HEK293 (cell line): ENCODE data around the gene CYP4Z1.

Source experiments
- EGR2 ChIP-seq: fragments of 450-650 bp; formaldehyde crosslinking; IDR thresholded peaks from 2 replicates; pipeline ENCODE4 v1.5.1; 2016; ENCODE audit warnings: low read depth, missing biosample characterization, missing genetic modification characterization
- FEZF1 ChIP-seq: fragments of 450-650 bp; formaldehyde crosslinking; IDR thresholded peaks from 2 replicates; pipeline ENCODE4 v1.5.1; 2016; ENCODE audit warnings: missing biosample characterization, missing genetic modification characterization
- KLF10 ChIP-seq: fragments of 450-650 bp; IDR thresholded peaks from 2 replicates; pipeline ENCODE4 v1.5.1; 2018; ENCODE audit warnings: missing biosample characterization, mild to moderate bottlenecking, missing genetic modification characterization
- SCRT2 ChIP-seq: fragments of 450-650 bp; formaldehyde crosslinking; IDR thresholded peaks from 2 replicates; pipeline ENCODE4 v1.5.1; 2016; ENCODE audit warnings: missing biosample characterization, missing genetic modification characterization
- ZFP69B ChIP-seq: fragments of 450-650 bp; formaldehyde crosslinking; IDR thresholded peaks from 2 replicates; pipeline ENCODE4 v1.5.1; 2016; ENCODE audit warnings: missing biosample characterization, missing genetic modification characterization
- ZIC2 ChIP-seq: fragments of 450-650 bp; formaldehyde crosslinking; IDR thresholded peaks from 2 replicates; pipeline ENCODE4 v1.5.1; 2016; ENCODE audit warnings: missing biosample characterization, missing genetic modification characterization
- ZNF132 ChIP-seq: fragments of 450-650 bp; formaldehyde crosslinking; IDR thresholded peaks from 2 replicates; pipeline ENCODE4 v1.5.1; 2017; ENCODE audit warnings: missing biosample characterization, missing genetic modification characterization, borderline replicate concordance
- ZNF266 ChIP-seq: fragments of 450-650 bp; formaldehyde crosslinking; IDR thresholded peaks from 2 replicates; pipeline ENCODE4 v1.5.1; 2016; ENCODE audit warnings: missing biosample characterization, missing genetic modification characterization, low read depth
- ZNF366 ChIP-seq: fragments of 450-650 bp; formaldehyde crosslinking; conservative IDR thresholded peaks from 2 replicates; pipeline ENCODE4 v1.5.1; 2016; ENCODE audit warnings: missing biosample characterization, missing genetic modification characterization
- ZNF658 ChIP-seq: fragments of 450-650 bp; formaldehyde crosslinking; IDR thresholded peaks from 2 replicates; pipeline ENCODE4; 2016; ENCODE audit warnings: missing biosample characterization, missing genetic modification characterization
- ZNF843 ChIP-seq: fragments of 450-650 bp; formaldehyde crosslinking; IDR thresholded peaks from 2 replicates; pipeline ENCODE4 v1.5.1; 2016; ENCODE audit warnings: missing biosample characterization, missing genetic modification characterization
- TF ChIP-seq, protein P1 (sequence below): fragments of 450-650 bp; formaldehyde crosslinking; IDR thresholded peaks from 2 replicates; pipeline ENCODE4 v1.5.1; 2016; ENCODE audit warnings: missing biosample characterization, missing genetic modification characterization, borderline replicate concordance
- TF ChIP-seq, protein P2 (sequence below): fragments of 450-650 bp; formaldehyde crosslinking; IDR thresholded peaks from 2 replicates; pipeline ENCODE4 v1.5.1; 2016; ENCODE audit warnings: missing biosample characterization, missing genetic modification characterization, low read depth
- TF ChIP-seq, protein P3 (sequence below): fragments of 450-650 bp; formaldehyde crosslinking; IDR thresholded peaks from 2 replicates; pipeline ENCODE4 v1.5.1; 2016; ENCODE audit warnings: missing biosample characterization, missing genetic modification characterization
- TF ChIP-seq, protein P4 (sequence below): fragments of 450-650 bp; IDR thresholded peaks from 2 replicates; pipeline ENCODE4 v1.5.1; 2018; ENCODE audit warnings: missing biosample characterization, mild to moderate bottlenecking, missing genetic modification characterization
- TF ChIP-seq, protein P5 (sequence below): fragments of 450-650 bp; formaldehyde crosslinking; IDR thresholded peaks from 2 replicates; pipeline ENCODE4 v1.5.1; 2016; ENCODE audit warnings: missing biosample characterization, missing genetic modification characterization
- TF ChIP-seq, protein P6 (sequence below): fragments of 450-650 bp; formaldehyde crosslinking; IDR thresholded peaks from 2 replicates; pipeline ENCODE4 v1.5.1; 2016; ENCODE audit warnings: missing biosample characterization, missing genetic modification characterization
- TF ChIP-seq, protein P7 (sequence below): fragments of 450-650 bp; formaldehyde crosslinking; IDR thresholded peaks from 2 replicates; pipeline ENCODE4 v1.5.1; 2016; ENCODE audit warnings: missing biosample characterization, missing genetic modification characterization
- TF ChIP-seq, protein P8 (sequence below): fragments of 450-650 bp; formaldehyde crosslinking; IDR thresholded peaks from 2 replicates; pipeline ENCODE4 v1.5.1; 2016; ENCODE audit warnings: missing biosample characterization, missing genetic modification characterization

CYP4Z1 gene

DNA sequence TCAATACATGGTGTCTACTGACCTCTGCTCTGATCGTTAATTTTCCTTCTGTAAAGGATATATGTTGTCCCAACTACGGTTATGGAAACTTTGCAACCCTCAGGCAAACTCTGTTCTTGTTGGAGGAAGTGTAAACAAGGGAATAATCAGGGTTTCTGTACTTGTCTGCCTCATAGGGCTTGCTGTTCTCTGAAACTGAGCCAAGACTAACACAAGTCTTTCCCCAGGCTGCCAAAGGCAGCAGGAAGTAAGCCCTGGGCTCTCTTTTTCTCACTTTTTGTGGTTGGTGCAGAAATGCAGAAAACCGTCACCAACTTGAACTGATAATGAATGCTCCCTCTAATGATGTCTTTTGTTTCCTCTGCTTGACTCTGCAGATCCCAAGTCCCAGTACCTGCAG lies 36.0 kb upstream of the CYP4Z1 start (continued):
- TF ChIP-seq, protein P1, sequence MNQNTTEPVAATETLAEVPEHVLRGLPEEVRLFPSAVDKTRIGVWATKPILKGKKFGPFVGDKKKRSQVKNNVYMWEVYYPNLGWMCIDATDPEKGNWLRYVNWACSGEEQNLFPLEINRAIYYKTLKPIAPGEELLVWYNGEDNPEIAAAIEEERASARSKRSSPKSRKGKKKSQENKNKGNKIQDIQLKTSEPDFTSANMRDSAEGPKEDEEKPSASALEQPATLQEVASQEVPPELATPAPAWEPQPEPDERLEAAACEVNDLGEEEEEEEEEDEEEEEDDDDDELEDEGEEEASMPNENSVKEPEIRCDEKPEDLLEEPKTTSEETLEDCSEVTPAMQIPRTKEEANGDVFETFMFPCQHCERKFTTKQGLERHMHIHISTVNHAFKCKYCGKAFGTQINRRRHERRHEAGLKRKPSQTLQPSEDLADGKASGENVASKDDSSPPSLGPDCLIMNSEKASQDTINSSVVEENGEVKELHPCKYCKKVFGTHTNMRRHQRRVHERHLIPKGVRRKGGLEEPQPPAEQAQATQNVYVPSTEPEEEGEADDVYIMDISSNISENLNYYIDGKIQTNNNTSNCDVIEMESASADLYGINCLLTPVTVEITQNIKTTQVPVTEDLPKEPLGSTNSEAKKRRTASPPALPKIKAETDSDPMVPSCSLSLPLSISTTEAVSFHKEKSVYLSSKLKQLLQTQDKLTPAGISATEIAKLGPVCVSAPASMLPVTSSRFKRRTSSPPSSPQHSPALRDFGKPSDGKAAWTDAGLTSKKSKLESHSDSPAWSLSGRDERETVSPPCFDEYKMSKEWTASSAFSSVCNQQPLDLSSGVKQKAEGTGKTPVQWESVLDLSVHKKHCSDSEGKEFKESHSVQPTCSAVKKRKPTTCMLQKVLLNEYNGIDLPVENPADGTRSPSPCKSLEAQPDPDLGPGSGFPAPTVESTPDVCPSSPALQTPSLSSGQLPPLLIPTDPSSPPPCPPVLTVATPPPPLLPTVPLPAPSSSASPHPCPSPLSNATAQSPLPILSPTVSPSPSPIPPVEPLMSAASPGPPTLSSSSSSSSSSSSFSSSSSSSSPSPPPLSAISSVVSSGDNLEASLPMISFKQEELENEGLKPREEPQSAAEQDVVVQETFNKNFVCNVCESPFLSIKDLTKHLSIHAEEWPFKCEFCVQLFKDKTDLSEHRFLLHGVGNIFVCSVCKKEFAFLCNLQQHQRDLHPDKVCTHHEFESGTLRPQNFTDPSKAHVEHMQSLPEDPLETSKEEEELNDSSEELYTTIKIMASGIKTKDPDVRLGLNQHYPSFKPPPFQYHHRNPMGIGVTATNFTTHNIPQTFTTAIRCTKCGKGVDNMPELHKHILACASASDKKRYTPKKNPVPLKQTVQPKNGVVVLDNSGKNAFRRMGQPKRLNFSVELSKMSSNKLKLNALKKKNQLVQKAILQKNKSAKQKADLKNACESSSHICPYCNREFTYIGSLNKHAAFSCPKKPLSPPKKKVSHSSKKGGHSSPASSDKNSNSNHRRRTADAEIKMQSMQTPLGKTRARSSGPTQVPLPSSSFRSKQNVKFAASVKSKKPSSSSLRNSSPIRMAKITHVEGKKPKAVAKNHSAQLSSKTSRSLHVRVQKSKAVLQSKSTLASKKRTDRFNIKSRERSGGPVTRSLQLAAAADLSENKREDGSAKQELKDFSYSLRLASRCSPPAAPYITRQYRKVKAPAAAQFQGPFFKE (tag by site-specific recombination), result no peak
- peak; percentile 22; the same call in 1 of the 2 replicates for TF ChIP-seq ZIC2 (tag by site-specific recombination)
- TF ChIP-seq FEZF1 (tag by site-specific recombination), result peak; percentile 72
- TF ChIP-seq ZNF266 (tag by site-specific recombination), result no peak
- TF ChIP-seq, protein P2, sequence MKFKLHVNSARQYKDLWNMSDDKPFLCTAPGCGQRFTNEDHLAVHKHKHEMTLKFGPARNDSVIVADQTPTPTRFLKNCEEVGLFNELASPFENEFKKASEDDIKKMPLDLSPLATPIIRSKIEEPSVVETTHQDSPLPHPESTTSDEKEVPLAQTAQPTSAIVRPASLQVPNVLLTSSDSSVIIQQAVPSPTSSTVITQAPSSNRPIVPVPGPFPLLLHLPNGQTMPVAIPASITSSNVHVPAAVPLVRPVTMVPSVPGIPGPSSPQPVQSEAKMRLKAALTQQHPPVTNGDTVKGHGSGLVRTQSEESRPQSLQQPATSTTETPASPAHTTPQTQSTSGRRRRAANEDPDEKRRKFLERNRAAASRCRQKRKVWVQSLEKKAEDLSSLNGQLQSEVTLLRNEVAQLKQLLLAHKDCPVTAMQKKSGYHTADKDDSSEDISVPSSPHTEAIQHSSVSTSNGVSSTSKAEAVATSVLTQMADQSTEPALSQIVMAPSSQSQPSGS (tag by site-specific recombination), result no peak
- no peak for TF ChIP-seq KLF10 (tag by site-specific recombination)
- no peak for TF ChIP-seq ZFP69B (tag by site-specific recombination)
- TF ChIP-seq, protein P3, sequence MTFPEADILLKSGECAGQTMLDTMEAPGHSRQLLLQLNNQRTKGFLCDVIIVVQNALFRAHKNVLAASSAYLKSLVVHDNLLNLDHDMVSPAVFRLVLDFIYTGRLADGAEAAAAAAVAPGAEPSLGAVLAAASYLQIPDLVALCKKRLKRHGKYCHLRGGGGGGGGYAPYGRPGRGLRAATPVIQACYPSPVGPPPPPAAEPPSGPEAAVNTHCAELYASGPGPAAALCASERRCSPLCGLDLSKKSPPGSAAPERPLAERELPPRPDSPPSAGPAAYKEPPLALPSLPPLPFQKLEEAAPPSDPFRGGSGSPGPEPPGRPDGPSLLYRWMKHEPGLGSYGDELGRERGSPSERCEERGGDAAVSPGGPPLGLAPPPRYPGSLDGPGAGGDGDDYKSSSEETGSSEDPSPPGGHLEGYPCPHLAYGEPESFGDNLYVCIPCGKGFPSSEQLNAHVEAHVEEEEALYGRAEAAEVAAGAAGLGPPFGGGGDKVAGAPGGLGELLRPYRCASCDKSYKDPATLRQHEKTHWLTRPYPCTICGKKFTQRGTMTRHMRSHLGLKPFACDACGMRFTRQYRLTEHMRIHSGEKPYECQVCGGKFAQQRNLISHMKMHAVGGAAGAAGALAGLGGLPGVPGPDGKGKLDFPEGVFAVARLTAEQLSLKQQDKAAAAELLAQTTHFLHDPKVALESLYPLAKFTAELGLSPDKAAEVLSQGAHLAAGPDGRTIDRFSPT (tag by site-specific recombination), result no peak
- 0 out of 2 replicates have a peak, but pooled peaks have one; percentile 39 for TF ChIP-seq ZNF843 (tag by site-specific recombination)
- TF ChIP-seq, protein P4, sequence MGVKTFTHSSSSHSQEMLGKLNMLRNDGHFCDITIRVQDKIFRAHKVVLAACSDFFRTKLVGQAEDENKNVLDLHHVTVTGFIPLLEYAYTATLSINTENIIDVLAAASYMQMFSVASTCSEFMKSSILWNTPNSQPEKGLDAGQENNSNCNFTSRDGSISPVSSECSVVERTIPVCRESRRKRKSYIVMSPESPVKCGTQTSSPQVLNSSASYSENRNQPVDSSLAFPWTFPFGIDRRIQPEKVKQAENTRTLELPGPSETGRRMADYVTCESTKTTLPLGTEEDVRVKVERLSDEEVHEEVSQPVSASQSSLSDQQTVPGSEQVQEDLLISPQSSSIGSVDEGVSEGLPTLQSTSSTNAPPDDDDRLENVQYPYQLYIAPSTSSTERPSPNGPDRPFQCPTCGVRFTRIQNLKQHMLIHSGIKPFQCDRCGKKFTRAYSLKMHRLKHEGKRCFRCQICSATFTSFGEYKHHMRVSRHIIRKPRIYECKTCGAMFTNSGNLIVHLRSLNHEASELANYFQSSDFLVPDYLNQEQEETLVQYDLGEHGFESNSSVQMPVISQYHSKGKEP, result peak; percentile 74
- no peak for TF ChIP-seq ZNF658 (tag by site-specific recombination)
- TF ChIP-seq, protein P5, sequence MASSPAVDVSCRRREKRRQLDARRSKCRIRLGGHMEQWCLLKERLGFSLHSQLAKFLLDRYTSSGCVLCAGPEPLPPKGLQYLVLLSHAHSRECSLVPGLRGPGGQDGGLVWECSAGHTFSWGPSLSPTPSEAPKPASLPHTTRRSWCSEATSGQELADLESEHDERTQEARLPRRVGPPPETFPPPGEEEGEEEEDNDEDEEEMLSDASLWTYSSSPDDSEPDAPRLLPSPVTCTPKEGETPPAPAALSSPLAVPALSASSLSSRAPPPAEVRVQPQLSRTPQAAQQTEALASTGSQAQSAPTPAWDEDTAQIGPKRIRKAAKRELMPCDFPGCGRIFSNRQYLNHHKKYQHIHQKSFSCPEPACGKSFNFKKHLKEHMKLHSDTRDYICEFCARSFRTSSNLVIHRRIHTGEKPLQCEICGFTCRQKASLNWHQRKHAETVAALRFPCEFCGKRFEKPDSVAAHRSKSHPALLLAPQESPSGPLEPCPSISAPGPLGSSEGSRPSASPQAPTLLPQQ (tag by site-specific recombination), result no peak
- TF ChIP-seq, protein P6, sequence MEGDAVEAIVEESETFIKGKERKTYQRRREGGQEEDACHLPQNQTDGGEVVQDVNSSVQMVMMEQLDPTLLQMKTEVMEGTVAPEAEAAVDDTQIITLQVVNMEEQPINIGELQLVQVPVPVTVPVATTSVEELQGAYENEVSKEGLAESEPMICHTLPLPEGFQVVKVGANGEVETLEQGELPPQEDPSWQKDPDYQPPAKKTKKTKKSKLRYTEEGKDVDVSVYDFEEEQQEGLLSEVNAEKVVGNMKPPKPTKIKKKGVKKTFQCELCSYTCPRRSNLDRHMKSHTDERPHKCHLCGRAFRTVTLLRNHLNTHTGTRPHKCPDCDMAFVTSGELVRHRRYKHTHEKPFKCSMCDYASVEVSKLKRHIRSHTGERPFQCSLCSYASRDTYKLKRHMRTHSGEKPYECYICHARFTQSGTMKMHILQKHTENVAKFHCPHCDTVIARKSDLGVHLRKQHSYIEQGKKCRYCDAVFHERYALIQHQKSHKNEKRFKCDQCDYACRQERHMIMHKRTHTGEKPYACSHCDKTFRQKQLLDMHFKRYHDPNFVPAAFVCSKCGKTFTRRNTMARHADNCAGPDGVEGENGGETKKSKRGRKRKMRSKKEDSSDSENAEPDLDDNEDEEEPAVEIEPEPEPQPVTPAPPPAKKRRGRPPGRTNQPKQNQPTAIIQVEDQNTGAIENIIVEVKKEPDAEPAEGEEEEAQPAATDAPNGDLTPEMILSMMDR, result no peak
- TF ChIP-seq, protein P7, sequence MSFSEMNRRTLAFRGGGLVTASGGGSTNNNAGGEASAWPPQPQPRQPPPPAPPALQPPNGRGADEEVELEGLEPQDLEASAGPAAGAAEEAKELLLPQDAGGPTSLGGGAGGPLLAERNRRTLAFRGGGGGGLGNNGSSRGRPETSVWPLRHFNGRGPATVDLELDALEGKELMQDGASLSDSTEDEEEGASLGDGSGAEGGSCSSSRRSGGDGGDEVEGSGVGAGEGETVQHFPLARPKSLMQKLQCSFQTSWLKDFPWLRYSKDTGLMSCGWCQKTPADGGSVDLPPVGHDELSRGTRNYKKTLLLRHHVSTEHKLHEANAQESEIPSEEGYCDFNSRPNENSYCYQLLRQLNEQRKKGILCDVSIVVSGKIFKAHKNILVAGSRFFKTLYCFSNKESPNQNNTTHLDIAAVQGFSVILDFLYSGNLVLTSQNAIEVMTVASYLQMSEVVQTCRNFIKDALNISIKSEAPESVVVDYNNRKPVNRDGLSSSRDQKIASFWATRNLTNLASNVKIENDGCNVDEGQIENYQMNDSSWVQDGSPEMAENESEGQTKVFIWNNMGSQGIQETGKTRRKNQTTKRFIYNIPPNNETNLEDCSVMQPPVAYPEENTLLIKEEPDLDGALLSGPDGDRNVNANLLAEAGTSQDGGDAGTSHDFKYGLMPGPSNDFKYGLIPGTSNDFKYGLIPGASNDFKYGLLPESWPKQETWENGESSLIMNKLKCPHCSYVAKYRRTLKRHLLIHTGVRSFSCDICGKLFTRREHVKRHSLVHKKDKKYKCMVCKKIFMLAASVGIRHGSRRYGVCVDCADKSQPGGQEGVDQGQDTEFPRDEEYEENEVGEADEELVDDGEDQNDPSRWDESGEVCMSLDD, result no peak
- no peak for TF ChIP-seq ZNF132 (tag by site-specific recombination)
- TF ChIP-seq EGR2 (tag by site-specific recombination), result no peak
- TF ChIP-seq ZNF366, result no peak
- no peak for TF ChIP-seq SCRT2 (tag by site-specific recombination)
- TF ChIP-seq, protein P8, sequence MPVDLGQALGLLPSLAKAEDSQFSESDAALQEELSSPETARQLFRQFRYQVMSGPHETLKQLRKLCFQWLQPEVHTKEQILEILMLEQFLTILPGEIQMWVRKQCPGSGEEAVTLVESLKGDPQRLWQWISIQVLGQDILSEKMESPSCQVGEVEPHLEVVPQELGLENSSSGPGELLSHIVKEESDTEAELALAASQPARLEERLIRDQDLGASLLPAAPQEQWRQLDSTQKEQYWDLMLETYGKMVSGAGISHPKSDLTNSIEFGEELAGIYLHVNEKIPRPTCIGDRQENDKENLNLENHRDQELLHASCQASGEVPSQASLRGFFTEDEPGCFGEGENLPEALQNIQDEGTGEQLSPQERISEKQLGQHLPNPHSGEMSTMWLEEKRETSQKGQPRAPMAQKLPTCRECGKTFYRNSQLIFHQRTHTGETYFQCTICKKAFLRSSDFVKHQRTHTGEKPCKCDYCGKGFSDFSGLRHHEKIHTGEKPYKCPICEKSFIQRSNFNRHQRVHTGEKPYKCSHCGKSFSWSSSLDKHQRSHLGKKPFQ (tag by site-specific recombination), result no peak
